Measurements from ENCODE around the gene STUM.
"Not testable (repeated sequence)": the region's sequence is repeated elsewhere in the genome, so short reads cannot be mapped to it uniquely, and the experiment has no call there.

STUM gene, protein sequence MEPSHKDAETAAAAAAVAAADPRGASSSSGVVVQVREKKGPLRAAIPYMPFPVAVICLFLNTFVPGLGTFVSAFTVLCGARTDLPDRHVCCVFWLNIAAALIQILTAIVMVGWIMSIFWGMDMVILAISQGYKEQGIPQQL

DNA sequence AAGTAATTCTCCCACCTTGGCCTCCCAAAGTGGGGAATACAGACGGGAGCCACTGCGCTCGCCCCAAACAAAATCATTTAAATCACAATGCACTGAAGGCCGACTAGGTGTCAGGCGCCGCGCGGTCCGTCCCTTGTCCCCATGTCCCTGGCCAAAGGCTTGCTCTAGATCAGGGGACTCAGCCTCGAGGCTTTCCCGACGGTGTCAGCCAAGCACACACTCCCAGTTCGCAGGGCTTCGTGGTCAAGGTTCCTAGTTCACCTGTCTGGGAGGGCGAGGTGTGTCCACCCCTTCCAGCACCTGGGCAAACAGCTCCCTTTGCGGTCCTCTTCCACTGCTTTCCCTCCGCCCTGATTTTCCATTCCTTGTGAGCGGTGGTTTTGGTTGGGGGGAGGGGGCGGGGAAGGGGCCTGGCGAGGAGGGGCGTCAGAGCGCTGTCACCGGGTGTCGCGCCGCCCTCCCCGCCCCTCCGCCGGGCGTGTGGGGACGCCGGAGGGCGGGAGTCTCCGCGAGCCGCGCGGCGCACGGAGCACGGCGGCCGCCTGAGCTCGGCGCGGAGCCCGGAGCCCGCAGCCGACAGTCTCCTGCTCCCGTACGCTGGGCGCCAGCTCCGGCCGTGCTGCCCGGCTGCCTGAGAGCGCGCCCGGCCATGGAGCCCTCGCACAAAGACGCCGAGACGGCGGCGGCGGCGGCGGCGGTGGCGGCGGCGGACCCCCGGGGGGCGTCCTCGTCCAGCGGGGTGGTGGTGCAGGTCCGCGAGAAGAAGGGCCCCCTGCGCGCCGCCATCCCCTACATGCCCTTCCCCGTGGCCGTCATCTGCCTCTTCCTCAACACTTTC lies at the start of gene STUM:
TSS of gene STUM (plus strand) at position 509 of the 838 bp plus-strand sequence. CDS start at position 650, 141 bp downstream.
- DNase-seq, result peak; percentile 74

DNA sequence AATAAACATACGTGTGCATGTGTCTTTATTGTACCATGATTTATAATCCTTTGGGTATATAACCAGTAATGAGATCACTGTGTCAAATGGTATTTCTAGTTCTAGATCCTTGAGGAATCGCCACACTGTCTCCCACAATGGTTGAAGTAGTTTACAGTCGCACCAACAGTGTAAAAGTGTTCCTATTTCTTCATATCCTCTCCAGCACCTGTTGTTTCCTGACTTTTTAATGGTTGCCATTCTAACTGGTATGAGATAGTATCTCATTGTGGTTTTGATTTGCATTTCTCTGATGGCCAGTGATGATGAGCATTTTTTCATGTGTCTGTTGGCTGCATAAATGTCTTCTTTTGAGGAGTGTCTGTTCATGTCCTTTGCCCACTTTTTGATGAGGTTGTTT lies 48.9 kb upstream of the STUM start:
- DNase-seq, result not testable (repeated sequence)

DNA sequence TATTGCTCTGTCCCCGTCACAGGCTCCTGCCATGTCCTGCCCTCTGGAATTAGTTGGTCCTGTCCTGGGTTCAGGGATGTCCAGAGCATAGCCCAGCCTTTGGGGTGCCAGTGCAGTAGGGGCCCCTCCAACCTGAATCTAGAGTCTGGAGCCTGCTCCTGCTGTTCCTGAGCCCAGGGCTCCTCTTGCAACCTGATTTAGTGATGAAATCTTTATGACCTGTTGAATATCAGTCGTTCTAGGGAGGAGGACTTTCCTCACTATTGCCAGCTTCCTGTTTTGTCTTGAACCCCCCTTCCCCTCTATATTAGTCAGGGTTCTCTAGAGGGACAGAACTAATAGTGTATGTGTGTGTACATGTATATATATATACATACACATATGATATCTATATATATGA lies 42.5 kb upstream of the STUM start:
- DNase-seq, result no peak

DNA sequence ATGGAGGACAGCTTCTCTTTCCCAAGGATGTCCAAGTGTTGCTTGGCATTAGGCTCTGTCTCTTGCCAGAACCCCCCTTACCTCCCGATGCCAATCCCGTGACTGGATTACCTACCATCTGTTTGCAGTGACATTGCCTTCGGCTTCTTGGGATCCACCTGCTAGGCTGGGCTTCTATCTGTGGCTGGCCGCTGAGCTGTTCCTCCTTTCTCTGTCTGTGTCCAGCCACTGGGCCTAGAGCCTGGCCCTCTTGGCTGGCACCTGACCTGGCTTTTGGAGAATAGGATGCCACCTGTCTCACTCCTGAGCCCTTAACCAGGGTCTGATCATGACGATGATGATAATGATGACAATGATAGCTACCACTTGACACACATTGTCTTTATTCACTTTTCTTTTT lies 41.6 kb upstream of the STUM start:
- no peak for DNase-seq

DNA sequence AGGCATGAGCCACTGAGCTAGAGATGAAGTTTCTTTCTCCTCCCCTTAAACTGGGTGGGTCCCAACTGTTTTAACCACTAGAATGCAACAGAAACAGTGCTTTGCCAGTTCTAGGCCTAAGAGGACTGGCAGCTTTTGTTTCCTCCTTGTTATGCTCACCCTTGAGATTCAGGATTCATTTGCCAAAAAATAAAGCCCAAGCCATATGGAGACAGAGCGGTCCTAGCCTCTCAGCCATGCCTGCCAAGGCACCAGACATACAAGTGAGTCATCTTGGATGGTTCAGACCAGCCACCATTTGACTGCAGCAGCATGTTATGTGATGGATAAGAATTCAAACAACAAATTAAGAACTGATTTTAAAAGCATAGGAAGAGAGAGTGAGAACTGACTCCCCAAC lies 38.1 kb upstream of the STUM start:
- DNase-seq, result no peak

DNA sequence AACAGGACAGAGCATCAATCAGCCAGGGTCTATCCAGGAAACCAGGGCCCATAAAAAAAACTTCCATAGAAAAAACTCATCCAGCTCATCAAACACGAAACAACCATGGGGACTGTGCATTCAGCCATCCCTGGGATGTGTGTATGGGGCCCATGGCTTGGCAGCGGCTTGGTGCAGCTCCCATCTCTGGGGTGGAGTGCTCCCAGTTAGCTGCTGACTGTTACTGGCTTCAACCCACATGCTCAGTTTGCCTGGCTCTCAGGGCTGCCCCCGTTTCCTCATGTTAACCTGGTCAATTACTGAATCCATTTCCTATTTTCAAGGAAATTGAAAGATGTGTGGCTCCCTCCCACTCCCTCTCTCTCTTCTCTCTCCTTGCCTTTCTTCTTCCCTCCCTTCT lies 37.3 kb upstream of the STUM start:
- DNase-seq, result no peak

DNA sequence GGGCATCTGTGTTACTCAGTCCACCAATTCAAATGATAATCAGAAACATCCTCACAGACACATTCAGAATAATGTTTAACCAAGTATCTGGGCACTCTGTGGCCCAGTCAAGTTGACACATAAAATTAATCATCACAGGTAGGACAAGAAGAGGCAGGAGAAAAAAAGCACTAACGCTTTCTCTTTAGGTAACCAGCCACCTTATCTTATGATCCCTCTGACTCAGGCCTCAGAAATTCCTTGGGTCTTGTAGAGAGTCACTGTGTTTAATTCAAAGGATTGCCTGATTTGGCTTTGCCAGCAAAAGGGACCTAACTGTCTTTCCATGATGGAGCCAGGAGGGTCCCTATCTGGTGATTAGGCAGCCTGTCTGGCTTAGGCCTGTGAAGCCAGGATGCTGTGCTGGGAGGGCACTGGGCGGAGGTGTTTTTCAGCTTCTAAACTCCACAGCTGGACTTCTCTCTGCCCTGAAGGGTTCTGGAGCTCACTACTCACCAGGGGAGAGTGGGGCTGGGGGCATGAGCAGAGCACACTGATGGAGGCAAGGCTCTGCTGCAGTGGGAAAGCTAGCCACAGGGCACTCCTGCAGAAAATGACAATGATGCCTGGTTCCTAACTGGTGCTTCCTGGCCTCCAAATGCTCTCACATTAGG lies 36.4 kb upstream of the STUM start:
- DNase-seq, result no peak

DNA sequence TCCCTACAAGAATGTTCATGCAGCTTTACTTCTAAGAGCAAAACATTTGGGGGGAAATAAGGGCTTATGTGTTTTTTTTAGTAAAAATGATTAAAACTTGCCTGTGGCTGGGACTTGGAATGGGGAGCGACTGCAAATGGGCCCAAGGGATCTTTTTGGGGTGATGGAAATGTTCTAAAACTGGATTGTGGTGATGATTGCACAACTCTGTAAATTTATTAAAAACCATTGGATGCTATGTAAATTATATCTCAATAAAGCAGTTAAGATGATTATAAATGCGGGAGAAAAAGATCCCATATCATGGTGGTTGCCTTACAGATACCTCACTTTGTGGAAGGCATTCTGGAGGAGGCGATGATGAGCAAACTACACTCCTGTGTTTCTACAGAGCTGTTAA lies 30.2 kb upstream of the STUM start:
- DNase-seq, result no peak

DNA sequence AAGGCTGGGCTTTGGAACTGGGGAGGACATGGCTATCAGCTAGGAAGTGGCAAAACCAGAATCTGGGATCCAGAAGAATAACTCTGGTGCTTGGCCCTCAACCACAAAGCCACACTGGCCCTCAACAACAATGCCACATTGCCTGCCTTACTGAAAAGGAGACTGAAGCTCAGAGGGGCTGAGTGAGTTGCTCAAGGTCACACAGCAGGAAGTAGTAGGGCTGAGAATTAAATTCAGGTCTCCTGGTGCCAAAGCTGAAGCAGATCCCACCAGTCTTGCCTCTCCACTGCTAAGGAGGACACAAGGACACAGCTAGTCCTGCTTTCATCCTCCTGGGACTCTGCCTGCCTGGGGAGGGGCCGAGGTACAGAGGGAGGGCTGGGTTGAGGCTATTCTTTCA lies 29.4 kb upstream of the STUM start:
- no peak for DNase-seq

DNA sequence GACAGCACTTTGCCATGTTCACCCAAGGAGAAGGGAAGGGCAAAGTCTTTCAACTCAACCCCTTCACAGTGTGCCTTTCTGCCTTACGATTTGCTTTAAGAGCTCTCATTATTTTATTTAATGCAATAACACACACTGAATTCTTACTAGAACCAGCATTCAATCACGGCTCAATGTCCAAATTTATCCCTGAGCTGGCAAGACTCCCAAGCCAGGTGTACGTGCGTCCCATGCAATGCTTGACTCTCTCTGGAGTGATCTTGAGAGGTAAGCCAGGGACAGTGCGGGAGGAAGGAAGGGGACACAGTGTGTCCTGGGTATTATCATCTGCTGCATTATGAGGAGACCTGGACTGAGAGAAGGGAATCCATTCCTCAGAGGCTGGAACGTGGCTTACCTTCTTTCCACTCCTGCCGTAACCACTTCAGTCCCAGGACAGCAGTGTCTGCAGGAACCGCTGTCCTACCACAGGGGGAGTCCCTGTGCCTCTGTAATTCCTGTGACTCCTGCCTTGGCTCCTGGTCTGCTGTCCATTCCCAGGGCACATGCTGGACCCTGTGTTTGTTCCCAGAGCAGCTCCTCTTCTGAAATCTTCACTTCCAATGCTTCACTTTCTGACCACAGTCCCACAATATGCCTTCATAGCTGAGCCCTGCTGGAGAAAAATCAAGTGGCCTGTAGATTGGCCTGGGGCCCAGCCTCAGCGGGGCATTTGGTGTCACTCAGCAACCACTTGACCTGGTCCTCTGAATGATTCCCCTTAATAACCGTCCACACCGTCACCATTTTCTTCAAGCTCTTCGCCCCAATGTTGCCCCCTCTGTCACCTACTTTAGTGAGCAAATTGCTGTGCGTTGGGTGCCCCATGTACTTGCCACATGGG lies 28.6 kb upstream of the STUM start:
- peak; percentile 91 for DNase-seq

DNA sequence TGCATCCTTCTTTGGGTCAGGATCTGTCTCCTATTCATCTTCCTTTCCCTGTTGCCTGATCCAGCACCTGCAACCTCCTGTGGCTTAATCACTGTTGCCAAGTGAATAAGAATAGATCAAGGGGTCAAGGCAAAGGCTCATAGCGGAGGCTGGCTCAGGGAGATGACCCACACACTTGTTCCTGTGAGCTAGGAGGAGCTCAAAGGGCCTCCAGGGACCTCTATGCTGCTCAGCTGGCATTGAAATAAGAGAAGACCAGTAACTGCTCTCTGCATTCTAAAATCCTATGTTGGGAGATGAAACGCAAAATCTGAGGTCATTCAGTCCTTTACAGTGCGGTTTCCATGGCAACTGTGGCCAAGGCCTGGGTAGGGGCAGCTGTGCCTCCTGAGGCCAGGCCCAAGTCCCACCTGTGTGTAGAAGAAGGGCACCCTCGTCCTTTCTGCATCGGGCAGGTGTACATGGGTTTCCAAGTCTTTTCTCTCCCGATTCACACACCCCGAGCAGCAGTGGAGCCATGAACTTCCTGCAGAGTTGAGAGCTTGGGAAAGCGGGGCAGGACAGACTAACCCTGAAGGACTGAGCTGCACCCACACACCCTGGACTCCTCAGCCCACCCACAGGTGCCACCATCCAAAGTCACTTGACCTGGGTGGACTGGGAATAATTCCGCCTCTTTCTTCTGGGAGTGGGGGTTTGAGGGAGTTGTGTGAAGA lies 27.8 kb upstream of the STUM start:
- peak; percentile 89 for DNase-seq

DNA sequence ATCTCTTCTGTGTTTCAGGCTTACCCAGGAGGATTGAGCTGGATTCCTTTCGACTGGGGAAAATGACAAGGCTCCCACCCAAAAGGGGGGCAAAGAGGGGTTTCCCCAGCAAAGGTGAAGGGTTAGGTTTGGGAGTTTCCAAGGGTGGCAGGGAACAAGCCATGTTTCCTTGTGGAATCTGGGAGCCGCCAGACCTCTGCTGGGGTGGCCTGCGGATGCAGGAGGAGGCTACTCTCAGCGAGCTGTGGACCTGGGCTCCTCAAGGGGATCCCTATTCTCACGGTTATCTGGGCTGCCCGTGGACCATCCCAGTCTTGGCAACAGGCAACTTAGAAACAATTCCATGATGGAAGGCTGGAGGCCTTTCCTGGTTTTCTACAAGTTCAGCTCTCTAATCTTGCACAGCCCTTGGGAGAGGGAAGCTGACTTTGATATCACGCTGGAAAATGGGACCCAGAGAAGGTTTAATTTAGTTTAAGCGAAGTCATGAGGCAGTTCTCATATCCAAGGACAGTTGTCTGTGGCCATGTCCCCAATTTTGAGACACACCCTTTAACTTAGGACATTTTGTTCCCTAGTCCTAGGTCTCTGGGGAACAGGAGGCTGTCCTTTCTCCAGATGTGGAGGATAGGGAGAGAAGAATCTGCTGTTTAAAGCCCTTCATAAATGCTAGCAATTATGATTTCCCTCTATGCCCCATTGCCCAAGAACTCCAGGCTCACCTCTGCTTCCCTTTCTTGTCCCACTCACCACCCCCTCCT lies 24.7 kb upstream of the STUM start:
- DNase-seq, result no peak

DNA sequence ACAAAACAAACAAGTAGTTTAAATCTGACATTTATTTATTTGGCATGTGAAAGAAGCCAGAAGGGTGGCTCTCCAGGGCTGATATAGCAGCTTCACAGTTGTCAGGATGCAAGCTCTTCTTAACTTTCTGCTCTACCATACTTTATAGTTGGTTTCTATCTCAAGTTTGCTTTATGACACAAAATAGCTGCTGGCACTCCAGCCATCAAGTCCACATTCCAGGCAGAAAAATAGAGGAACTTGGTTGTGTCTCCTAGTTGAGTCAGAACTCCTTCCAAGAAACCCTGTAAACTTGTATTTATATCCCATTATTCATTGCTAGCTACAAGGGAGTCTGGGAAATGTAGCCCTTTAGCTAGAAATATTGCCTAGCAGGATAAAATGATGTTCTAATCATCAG lies 24.0 kb upstream of the STUM start:
- DNase-seq, result no peak

DNA sequence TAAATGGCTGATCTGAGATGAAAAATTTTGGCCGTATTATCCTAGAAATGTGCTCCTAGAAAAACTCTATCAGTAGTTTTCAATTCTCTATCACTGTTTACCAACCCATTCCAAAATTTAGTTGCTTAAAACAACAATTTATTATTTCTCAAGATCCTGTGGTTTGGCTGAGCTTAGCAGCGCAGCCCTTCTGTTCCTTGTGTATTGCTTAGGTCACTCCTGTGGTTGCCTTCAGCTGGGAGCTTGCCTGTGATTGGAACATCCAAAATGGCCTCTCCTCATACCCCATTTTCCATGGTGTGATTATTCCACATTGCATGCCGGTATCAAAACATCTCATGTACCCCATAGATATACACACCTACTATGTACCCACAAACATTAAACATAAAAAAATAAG lies 22.8 kb upstream of the STUM start:
- no peak for DNase-seq

DNA sequence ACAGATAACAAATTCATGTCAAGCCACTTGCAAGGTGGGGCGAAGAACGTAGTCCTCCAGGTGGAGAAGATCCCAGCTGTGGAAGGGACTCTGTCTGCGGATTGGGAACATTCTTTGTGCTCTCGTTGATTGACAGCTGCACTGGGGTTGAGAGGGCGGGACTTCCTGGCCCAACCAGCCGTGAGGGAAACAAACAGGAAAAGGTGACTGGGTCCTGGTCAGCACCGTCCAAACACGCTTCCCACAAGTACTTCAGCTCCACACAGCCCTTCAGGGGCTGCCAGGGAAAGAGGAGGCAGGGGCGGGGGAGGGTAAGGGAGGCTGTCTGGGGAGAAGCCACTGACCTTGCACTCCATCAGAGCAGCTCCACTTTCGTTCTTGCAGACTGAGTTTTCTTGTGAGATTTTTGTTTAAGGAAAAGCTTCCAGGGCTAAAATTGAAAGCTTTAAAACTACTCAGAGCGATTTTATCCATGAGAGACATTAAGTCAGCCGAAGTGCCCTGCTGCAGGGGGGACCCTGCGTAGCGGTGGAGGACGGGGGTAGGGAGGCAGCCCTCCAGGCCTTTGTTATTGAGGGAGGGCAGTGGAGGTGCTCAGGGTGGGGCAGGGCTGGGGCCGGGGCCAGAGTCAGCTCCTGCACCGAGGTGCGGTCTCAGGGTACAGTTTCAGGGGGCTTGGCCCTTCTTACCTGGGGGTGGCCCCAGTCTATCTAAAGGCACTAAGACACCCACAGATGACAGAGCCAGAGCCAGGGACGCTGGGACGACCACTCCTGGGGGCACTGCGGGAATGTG lies 21.6 kb upstream of the STUM start:
- DNase-seq, result no peak

DNA sequence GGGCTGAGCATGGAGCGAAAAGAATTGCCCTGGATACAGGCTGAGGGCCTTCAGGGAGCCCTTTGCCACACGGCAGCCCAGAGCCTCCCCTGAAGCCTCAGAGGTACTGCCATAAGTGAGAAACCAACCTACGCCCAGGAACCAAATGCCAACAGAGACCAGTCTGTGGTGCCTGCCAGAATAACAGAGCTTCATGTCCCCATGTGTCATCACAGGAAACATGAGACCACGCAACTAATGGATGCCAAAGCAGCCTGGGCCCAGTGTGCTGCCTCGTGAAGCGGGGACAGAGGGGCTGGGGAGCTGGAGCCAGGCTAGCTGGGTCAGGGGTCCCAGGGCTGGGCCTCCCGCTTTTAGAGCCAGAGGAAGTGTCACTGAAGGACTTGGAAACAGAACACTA lies 18.7 kb upstream of the STUM start:
- no peak for DNase-seq

DNA sequence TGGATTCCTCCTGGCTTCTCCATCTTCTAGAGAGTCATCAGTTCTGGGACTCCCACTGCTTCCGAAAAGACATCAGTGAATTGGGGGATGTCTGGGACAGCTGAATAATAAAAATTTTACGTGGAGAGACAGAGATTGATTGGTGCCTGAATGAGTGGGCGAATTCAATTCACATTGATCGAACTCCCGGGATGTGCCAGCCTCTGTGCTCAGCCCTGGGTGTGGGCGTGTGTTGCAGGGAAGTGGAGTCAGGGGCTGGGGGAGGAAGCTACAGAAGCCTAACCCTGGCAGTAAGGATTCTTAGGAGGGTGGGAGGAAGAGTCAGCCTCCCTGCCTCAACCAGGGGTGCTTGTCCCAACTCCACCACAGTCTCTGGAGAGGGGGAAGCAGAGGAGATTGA lies 18.0 kb upstream of the STUM start:
- no peak for DNase-seq

DNA sequence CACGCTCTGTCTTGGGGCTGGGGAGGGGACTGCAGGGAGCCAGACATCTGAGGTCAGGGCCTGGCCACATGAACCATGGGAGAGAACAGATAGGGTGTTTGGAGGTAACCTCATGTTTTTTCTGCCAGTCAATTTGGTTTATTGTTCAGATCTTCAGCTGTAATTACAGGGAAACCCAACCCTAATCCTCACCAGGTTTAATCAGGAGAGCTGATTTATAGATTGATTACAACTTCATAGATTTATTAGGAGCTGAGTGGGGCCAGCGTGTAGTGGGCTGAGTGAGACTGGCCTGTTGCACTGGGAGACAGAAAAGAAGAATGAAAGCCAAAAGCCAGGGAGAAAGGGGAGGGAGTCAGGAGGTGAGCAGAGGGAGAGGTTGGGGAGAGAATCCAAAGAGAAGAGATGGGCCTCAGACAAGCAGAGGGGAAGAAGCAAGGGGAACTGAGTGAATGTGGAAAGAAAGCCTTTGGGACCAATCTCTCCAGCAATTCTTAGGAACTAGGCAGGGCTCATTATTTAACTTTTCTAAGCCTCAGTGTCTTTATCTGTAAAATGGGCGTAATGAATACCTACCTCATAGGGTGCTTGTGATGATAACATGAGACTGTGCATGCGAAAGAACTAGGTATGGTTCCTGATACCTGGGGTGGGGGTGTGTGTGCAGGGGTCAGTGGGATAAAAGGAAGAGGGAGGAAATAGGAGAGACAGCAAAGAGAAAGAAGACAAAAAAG lies 17.0 kb upstream of the STUM start:
- DNase-seq, result no peak

DNA sequence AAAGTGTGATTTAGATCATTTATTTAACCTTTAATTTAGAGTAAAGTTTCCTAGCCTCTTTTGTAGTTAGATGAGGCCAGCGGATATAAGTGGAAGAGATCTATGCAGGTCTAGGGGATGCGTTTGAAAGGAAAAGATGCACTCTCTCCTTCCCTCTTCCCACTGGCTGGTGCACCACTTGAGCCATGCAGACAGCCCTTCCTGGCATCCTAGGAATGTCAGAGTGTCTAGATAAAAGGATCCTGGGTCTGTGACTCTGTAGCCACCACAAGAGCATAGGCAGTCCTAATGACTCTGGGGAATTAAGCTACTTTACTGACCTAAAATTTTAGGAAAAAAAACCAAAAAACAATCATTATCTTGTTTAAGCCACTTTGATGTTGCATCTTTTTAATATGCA lies 16.0 kb upstream of the STUM start:
- DNase-seq, result no peak

DNA sequence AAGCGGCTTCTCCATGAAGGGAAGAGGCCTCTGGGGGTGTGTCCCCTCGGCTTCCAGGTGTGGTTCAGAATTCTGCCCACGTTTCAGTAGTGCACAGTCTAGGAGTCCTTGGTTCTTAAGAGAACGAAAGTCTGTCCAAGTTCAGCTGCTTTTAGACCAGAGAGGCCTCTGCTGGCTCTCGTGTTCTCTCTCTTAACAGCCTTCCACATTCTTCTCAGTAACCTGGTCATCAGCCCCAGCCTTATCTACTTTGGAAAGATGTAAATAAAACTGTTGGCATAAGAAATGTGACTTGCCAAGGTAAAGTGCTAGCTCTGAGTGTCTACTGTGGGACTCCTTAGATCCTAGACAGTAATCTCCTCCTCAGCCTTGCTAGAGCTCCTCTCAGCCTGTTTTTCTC lies 15.3 kb upstream of the STUM start:
- DNase-seq, result no peak
